HG02678 (cell line): Measurements from ENCODE around the gene EDN2.

ENCODE experiments used
- ATAC-seq: cut with Tn5 transposase; IDR thresholded peaks from one replicate; pipeline ENCODE4 v1.9.1; 2021; ENCODE audit warnings: mild to moderate bottlenecking, moderate library complexity; ENCODE audit not compliant: unreplicated experiment

The EDN2 gene

GRCh38 chr1:41486053-41486370, 1.5 kb upstream of the EDN2 start:
- ATAC-seq = no peak

GRCh38 chr1:41485605-41486004, 1.1 kb upstream of the EDN2 start:
- no peak for ATAC-seq

- ATAC-seq = no peak
Observed at GRCh38 chr1:41483960-41484401, 502 bp downstream of the EDN2 start.

GRCh38 chr1:41483001-41483850, 1.3 kb downstream of the EDN2 start:
- no peak for ATAC-seq

- no peak for ATAC-seq
Observed at GRCh38 chr1:41482001-41482765, 2.3 kb downstream of the EDN2 start.

- no peak for ATAC-seq
Observed at GRCh38 chr1:41481109-41481775, 3.2 kb downstream of the EDN2 start.

- no peak for ATAC-seq
Observed at GRCh38 chr1:41480204-41481108, 4.0 kb downstream of the EDN2 start.

GRCh38 chr1:41479808-41480160, 4.7 kb downstream of the EDN2 start:
- ATAC-seq = no peak

GRCh38 chr1:41479000-41479807, 5.3 kb downstream of the EDN2 start:
- ATAC-seq = no peak

GRCh38 chr1:41478118-41478748, 6.2 kb downstream of the EDN2 start:
- no peak for ATAC-seq

- ATAC-seq = no peak
Observed at GRCh38 chr1:41476807-41477361, 7.6 kb downstream of the EDN2 start.

- ATAC-seq = no peak
Observed at GRCh38 chr1:41475859-41476567, 8.5 kb downstream of the EDN2 start.

GRCh38 chr1:41475346-41475745, 9.1 kb downstream of the EDN2 start:
- no peak for ATAC-seq

- no peak for ATAC-seq
Observed at GRCh38 chr1:41474490-41475271, 9.8 kb downstream of the EDN2 start.

GRCh38 chr1:41473738-41474362, 10.6 kb downstream of the EDN2 start:
- ATAC-seq = no peak

GRCh38 chr1:41471658-41472057, 12.8 kb downstream of the EDN2 start:
- ATAC-seq = no peak

GRCh38 chr1:41469706-41470105, 14.8 kb downstream of the EDN2 start:
- no peak for ATAC-seq
